ENCODE data around the gene CAMK1D.
"Not testable (repeated sequence)": the region's sequence is repeated elsewhere in the genome, so short reads cannot be mapped to it uniquely, and the experiment has no call there.

CAMK1D gene

DNA sequence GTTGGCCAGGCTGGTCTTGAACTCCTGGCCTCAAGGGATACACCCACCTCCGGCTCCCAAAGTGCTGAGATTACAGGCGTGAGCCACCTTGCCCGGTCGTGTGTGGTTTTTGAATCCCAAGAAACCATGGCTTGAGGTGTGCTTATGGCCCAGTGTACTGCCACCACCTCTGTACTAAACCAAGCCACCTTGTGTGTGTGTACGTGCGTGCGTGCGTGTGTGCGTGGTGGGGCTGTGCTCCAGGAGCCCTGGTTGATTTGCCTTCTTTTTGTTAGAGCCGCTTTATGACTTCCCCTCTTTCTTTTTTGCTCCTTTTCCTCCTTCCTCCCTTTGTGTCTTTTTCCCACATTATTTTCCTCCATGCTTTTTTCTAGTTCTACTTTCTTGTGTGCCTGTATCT, 121.4 kb downstream of the CAMK1D start:
- DNase-seq: no peak

DNA sequence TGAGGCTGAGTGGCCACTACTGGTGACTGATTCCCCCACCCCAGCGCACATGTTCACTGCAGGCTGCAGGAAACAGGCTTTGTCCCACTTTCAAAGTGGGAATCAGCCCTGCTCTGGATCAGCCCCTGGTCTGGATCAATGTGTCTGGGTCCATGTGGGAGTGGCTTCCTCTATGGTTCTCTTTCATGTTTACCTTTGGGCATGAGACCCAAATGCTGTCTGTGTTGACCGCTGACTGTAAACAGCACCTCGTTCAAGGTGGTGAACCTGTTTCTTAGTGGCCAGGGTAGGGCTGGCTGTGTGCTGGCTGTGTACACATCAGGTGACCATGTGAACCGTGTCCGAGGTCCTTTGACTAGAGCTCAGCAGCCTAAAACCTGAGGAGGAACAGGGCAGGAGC, 121.8 kb downstream of the CAMK1D start:
- no peak for DNase-seq

DNA sequence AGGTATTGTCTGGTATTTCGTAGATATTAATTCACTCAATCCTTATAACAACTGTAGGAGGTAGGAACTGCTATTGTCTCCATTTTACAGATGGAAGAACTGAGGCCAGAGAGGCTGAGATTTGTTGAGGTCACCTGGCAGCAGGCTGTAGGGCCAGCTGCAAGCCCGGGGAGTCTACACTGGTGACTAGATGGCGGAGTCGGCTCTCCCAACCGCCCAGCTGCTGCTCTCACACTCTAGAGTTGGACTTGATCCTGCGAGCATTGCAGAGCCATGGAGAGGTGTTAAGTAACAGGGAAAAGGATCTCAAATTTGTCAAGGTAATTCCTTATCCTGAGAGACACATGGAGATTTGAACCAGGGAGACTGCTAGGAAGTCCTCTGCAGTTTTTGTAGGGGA, 124.1 kb downstream of the CAMK1D start:
- no peak for DNase-seq

DNA sequence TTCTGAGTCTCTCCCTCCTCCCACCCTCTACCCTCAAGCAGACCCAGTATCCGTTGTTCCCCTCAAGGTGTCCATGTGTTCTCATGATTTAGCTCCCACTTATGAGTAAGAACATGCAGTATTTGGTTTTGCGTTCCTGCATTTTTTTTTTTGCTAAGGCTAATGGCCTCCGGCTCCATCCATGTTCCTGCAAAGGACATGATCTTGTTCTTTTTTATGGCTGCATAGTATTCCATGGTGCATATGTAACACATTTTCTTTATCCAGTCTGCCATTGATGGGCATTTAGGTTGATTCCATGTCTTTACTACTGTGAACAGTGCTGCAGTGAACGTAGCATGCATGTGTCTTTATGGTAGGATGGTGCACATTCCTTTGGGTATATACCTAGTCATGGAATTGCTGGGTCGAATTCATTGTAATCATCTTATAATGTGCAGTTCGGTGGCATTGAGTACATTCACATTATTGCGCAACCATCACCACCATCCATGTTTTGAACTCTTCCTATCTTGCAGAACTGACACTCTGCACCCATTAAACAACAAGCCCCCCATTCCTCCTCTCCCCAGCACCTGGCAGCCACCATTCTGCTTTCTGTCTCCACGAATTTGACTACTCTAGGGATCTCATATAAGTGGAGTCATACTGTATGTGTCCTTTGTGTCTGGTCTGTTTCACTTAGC, 125.5 kb downstream of the CAMK1D start:
- DNase-seq: no peak

DNA sequence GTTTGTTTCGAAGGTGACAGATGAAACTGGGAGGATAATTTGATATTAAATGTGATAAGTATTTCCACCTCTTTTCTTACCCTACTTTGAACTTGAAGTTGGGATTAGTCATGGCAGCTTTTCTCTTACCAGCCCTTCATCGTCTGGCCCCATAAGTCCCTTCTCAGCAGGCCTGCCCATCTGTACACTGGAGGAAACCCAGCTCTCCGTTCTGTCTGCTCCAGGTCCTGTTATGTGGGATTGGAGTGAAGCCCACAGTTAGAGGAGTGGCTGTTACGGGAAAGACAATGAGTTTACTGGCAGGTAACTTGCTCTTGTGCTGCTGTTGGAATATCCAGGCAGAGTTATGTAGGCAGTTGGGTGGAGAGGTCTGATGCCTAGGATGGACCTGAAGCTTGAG, 127.3 kb downstream of the CAMK1D start:
- DNase-seq: no peak

DNA sequence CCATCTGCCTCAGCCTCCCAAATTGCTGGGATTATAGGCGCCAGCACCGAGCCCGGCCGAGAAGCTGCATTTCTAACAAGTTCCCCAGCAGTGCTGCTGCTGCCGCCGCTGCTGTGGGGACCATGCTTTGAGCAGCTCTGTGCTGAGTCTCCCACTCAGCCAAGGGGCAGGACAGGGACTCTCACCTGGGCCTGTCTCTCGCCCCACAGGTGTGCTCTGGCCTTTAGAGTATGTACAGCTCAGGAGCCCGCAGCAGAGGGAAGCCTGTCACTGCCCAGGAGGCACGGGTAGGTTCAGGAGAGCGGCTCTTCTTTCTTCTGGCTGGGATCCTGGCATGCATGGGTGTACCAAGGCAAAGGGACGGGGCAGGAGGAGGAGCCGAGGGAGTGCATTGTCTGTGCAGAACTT, 130.1 kb downstream of the CAMK1D start:
- no peak for DNase-seq

DNA sequence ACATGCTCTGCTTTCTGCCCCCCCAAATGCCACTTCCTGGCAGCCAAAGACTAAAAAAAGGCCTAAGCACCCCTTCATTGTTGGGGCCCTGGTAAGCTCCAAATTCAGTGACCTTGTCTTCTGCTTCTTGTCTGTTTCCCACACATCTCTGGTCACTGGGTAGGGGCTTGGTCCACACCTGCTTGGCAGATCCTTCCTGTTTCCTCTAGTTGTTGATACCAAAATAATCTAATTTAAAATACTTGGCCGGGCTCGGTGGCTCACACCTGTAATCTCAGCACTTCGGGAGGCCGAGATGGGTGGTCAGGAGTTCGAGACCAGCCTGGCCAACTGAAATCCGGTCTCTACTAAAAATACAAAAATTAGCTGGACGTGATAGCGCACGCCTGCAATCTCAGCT, 130.6 kb downstream of the CAMK1D start:
- DNase-seq: no peak

DNA sequence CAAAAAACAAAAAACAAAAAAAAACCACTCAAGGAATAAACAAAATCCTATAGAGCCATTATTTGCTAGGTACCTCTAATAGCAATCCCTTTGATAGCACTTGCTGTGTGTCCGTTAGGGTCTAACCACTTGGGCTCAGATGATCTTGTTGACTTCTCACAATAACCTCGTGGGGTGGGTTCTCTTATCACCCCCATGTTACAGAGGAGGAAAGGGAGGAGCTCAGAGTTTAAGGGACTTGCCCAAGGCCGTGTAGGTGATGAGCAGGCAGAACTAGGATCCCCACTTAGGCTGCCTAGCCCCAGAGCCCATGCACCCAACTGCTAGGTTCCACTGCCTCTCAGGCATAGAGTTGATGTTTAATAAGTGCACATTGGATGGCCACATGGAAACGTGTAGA, 131.1 kb downstream of the CAMK1D start:
- DNase-seq: no peak

DNA sequence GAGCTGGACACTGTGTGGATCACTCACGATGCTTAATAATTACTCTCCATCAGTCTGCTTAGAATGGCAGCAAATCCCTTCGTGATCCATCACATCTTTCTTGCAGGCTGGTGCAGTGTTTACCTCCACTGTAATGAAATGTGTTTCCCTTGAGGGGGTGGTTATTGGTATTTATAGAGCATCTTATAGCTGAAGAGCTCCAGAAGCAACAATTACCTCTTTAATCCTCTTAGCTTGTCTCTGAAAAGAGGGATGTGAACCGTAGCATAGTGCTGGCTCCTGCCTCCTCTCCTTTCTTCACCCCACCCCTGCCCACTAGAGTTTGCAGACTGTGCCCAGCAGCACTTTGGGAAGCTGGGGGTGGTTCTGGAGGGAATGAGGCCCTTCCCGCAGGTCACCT, 132.6 kb downstream of the CAMK1D start:
- DNase-seq: no peak

DNA sequence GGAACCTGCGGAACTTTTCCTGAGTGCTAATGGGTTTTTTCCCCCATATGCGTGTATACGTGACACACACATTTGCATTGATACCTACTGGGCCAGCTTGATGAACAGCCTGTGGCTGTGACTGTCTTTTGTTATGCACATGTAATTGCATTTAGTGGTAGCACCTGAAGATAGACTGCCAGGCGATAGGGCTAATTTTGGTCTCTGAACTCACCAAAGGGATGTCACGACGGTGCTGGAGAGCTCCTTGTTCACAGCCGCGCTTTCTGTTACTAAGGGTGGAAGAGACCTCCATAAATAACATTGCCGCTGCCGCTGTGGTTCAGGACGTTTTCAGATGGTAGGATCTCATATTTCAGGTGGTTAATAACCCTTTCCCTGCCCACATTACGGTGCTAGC, 133.2 kb downstream of the CAMK1D start:
- DNase-seq: no peak

DNA sequence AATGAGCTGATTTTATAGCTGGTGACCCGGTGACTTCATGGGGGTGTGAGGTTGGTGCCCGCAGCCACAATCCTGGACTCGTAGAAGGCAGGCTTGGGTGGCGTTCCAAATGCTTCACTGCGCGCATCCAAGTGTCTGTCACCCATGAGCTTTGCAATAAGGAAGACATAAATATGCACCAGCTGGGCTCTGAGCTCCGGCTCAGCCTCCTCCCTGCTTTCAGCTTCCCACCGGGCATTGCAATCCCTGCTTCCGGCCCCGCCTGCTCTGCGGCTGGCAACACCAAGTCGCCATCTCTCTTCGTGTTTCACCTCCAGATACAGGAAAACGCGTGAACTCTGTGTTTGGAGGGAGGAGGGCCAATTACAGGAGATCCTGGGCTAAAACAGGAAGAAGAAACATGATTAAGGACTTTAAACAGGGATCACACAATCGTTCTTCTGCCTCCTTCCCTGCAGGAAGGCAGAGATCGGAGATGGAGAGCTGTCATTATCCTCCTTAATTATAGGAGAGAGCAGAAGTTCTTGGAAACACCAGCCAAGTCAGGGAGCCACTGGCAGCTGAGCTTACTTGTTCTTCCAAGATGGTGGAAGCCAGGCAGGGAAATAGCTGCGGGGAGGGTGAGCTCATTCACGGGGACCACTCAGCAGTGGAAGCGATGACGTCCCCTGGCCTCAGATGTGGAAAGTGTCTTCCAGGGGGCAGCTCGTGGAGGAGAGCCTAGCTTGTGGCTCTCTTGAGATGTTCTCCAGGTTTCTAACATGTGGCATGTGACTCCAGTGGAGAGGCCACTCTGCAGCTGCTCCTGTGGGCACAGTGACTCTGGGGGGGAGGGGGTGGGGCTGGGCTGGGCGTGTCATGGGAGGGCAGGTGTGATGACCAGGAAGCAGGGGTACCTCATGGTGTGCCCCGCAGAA, 134.9 kb downstream of the CAMK1D start:
- no peak for DNase-seq

DNA sequence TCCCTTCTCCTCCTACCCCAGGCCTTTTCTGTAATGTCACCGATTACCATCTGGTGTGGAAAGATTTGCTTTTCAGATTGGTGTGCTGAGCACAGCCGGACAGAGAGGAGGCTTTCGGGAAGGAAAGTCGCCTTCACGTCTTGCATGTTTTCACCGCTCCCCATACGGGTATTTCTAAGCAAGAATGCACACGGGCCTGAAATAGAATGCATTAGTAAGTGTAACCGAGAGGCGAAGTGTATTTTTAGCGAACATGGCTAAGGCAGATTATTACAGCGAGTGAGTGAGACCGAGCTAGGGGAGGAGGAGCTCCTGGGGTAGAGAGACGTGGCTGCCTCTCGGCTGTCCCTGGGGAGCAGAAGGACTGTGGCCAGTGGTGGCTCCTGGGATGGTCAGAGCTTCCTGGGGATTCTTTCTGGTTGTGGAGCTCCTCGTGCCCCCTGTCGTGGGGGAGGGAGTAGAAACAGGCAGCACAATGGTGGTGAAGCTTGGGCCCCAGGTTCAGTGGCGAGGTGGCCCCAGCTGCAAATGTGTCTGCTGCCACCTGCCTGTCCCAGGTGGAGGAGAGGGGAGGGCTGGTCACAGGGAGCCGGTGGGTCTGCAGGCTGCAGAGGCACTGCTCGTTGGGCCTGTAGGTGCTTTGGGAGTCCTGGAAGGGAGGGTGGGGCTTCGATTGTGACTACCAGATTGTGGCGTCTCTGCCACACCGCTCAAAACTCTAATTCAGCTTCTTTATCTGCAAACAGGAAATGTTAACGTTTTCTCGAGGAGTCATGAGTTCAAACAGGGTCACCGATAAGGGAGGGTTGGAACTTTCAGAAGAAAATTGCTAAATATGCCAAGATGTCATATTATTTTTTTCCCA, 135.8 kb downstream of the CAMK1D start:
- peak; percentile 6 for DNase-seq

DNA sequence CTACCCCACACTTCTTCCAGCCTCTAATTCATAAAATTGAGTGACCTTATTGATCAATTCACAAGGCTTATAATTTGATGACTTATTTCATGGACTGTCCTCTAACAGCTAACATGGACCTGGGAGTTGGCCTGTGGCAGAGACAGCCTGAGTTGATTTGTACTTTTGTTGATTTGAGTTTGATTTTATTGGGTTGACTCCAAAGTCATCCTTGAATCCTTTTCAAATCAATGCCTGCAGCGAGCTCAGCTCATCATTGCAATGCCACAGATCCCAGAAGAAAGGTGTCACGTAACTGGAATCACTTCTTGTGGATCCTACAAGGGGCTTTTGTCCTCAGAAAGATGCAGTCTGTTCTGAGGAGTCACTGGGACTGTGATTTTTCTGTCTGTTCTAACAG, 138.0 kb downstream of the CAMK1D start:
- no peak for DNase-seq

DNA sequence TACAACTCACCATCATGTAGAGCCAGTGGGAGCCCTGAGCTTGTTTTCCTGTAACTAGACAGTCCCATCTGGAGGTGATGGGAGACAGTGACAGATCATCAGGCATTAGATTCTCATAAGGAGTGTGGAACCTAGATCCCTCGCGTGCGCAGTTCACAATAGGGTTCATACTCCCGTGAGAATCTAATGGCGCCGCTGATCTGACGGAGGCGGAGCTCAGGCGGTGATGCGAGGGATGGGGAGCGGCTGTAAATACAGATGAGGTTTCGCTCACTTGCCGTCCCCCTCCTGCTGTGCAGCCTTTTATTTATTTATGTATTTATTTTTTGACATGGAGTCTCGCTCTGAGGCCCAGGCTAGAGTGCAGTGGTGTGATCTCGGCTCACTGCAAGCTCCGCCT, 139.3 kb downstream of the CAMK1D start:
- DNase-seq: no peak

DNA sequence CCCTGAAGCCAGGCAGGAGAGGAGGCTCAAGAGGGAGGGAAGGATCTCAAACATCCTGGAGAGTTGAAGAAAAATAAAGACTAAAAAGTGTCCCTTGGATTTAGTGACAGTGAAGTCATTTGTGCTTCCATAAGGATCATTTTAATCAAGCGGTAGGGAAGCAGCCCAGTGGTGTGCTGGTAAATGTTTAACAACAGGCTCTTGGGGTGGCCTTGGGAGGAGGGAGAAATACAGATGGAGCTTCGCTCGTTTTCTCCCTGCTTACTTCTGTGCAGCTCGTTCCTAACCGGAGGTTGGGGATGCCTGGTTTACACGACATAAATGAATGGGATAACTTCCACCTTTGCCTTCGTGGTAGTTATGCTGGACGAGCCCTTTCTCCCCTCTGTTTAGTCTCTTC, 140.0 kb downstream of the CAMK1D start:
- DNase-seq: no peak

DNA sequence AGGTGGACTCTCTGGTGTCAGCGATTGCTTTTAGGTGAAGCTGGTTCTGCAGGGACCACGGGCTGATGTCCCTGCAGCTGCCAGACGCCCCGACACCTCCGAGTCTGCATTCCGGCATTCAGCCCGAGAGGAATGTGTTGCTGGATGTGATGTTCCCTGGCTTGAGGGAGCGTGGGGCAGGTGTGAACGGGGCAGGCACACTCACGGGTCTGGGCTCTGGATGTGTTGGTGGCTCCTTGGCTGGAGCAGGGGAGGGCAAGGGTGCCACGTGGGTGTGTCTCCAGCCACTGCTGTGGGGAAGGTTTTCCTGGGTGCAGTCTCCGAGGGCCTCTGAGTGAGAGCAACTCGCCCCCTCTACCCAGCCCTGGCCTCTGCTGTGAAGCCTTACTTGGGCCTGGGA, 140.5 kb downstream of the CAMK1D start:
- no peak for DNase-seq

DNA sequence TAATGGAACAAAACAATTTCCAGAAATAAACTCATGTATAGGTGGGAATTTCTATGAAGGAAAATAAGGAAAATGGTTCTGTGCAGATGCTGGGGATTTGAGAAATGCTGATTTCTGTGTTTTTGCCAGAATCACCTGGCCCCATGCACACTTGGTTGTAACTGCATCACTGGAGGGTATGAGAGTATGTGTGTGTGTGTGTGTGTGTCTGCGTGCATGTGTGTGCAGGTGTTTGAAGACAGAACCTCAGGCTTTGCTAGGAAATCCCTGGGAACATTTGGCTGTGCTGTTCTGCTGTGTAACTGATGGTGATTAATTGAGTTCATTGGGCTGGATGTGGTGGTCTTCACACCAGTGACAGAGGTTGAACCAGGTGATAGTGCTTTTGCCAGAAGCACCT, 141.6 kb downstream of the CAMK1D start:
- no peak for DNase-seq

DNA sequence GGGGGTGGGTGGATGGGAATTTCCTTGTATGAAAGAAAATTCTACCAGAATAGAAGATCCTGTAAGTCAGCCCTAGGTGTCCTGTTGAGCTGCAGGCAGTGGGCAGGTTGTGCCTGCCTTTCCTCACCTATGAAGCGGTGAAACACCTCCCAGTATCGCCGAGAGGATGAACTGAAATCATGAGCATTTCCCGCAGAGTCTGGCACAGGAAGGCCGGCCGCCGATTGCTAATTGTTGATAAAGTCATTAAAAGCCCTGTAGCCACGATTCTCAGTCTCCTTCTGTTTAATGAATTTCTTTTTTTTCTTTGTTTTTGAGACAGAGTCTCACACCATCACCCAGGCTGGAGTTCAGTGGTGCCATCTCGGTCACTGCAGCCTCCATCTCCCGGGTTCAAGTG, 142.1 kb downstream of the CAMK1D start:
- DNase-seq: no peak

DNA sequence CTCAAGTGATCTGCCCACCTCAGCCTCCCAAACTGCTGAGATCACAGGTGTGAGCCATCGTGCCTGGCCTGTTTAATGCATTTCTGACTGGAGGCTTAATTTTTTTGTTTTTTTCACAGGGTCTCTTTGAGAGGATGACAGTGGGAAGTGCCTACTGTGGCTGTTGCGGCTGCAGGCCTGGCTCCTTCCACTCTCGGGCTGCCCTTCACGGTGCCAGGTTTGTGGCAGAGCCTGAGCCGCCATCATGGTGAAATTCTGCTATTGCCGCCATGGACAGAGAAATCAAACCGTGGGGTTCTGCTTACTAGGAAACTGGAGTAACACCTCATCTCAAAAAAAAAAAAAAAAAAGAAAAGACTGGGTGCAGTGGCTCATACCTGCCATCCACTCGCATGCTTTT, 142.7 kb downstream of the CAMK1D start:
- DNase-seq: no peak

DNA sequence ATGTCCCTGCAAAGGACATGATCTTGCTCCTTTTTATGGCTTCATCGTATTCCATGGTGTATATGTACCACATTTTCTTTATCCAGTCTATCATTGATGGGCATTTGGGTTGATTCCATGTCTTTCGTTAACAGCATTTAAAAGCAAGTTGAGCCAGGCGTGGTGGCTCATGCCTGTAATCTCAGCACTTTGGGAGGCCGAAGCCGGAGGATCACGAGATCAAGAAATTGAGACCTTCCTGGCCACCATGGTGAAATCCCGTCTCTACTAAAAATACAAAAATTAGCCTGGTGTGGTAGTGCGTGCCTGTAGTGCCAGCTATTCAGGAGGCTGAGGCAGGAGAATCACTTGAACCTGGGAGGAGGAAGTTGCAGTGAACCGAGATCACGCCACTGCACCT, 147.7 kb downstream of the CAMK1D start:
- DNase-seq: not testable (repeated sequence)

DNA sequence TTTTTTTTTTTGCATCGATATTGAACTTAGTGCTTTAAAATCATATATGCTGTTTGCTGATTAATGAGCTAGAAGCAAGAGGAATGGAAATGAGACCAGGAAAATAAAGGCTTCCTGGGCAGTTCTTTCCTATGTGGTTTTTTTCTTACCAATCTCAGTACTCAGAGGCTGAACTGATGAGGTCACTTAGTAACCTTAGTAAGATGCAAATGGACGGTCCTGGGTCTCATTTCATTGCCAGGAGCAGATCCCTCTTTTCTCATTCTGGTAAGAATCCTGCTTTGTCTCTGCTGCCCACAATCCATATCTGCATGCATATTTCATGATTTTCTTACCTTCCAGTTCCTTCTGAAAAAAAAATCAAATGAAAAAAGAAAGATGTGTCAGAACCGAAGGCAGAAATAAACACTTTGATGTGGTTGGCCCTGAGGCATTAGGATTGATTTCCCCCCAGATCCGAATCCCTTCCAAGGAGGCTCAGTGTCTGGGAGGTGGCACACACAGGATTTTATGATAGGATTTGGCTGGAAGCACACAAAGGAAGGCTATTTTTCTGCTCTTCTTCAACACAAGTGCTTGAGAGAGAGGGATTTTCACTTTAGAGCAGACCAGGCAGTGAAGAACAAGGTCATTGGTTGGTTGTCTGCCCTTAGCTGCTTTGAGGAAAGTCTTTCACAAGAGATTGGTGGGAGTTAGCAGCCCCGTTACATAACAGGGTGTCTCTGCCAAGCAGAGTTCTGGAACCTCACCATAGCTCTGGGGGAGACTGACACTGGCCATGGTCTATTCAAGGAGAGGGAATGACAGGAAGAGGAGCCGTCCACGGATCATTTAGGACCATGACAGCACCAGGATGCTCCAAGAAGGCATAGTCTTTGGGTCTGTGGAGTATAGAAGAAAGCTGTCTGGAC, 150.0 kb downstream of the CAMK1D start:
- no peak for DNase-seq

Measured in CD4-positive, alpha-beta T cell treated with Interleukin-17A for 1 hour (primary cell).